ENCODE data around the gene RASD1. TPM values are rescaled to one million over a fixed set of nuclear protein-coding genes. Genes with fewer than 3 reads are reported as not detected.

Gene RASD1
- total RNA-seq, 1 experiment from 2014 or later, result 0.30 TPM

DNA sequence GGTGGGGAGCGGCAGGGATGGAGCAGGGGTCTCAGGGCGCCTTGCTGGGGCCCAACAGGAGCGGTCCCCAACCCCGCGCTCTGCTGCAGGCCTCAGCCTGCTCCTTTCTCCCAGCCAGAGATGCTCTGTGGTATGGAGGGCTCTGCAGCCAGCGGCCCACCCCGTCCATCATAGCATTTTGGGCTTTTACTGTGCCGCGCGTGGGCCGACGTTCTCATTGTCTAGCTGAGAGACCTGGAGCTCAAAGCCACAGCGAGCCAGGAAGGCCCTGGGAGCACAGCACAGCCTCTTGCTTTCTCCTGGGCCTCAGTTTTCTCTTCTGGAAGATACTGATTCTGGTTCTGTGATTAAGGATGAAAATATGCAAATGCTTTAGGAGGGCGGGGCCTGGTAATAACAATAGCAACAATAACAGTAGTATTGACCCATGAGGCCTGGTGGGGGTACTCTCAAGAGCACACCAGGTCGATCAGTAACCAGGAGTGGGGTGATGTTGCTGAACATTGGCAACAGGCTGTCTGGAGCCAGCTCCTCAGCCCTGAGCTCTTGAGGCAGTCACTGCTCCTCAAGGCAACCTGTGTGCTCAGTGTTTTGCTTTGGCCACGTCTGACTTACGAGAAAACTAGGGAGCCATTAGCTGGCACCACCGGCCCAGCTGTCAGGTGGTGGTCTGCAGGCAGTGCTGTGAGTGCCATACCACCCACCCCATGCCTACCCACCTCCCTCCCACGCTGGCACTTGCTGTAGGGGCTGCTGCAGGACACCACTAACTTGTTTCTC lies 1.1 kb upstream of the RASD1 start:
- DNase-seq (ENCODE audit: low read depth, low spot score), result no peak
- Histone ChIP-seq H3K79me2 (ENCODE audit: insufficient read depth, low read length) (no peaks in the 10 kb centered on the region), H2AFZ (ENCODE audit: low read depth, low read length, poor library complexity, severe bottlenecking) (no peak overlapping the region), H3K4me1 (ENCODE audit: control insufficient read depth in 1 of 2, insufficient read depth in 2 of 2, low read length in 2 of 2) (peaks cover 0 to 15% of the 10 kb centered on the region in 2 experiments; a peak in 2 of 4 replicates), H3K27me3 (ENCODE audit: insufficient read depth, low read length) (no peaks in the 10 kb centered on the region), H3K4me3 (replicated peaks in 1 of 2; ENCODE audit: low read depth in 1 of 2, low read length in 2 of 2) (peak overlapping the region in 1 of 2 experiments; percentile 52; a peak in 2 of 4 replicates), H3K36me3 (ENCODE audit: control insufficient read depth in 1 of 2, insufficient read depth in 2 of 2, low read length in 2 of 2) (no peaks in the 10 kb centered on the region), H3K27ac (ENCODE audit: low read depth, low read length) (no peak overlapping the region), H3K9me3 (ENCODE audit: control insufficient read depth in 1 of 2, insufficient read depth in 1 of 2, low read depth in 1 of 2, low read length in 2 of 2) (no peaks in the 10 kb centered on the region), H3K4me2 (ENCODE audit: low read length) (peak overlapping the region; percentile 75), H4K20me1 (ENCODE audit: insufficient read depth) (no peaks in the 10 kb centered on the region), H3K9ac (ENCODE audit: low read length) (no peak overlapping the region; the same call in 1 of the 2 replicates), H3K9me2 (ENCODE audit: insufficient read depth) (no peaks in the 10 kb centered on the region)
- ChIA-PET CTCF (interaction anchor here (0.6 to 2.5 kb wide), 30 partner anchors 9 to 536 kb away, joined by 3 to 31 read pairs (median 4); no protein-coding TSS in a partner anchor), RAD21 (ENCODE audit: low non-redundant PET in 1 of 2, low total read pairs in 2 of 2, uncharacterized antibody in 2 of 2, unreplicated experiment in 2 of 2) (interaction anchor here (0.8 to 1.6 kb wide), 5 partner anchors 71 to 145 kb away, joined by 3 to 9 read pairs (median 7); no protein-coding TSS in a partner anchor), POLR2A (interaction anchor here (0.7 to 0.8 kb wide), 2 partner anchors 14 to 109 kb away, joined by 3 read pairs; no protein-coding TSS in a partner anchor)
- no TSS peak for BruUV-seq (replicated peaks)
- TF ChIP-seq TCF7L2 (IDR thresholded peaks at IDR 0.05; ENCODE audit: borderline replicate concordance, extremely low read depth, insufficient read depth, insufficient read length), result no peak
- no peak for TF ChIP-seq SP1 (IDR thresholded peaks at IDR 0.05; ENCODE audit: low read depth)
- no peak for TF ChIP-seq EZH2phosphoT487 (IDR thresholded peaks at IDR 0.05; ENCODE audit: borderline replicate concordance)
- no peak for TF ChIP-seq ZFX (IDR thresholded peaks at IDR 0.05)
- TF ChIP-seq, protein P1, sequence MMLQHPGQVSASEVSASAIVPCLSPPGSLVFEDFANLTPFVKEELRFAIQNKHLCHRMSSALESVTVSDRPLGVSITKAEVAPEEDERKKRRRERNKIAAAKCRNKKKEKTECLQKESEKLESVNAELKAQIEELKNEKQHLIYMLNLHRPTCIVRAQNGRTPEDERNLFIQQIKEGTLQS (IDR thresholded peaks at IDR 0.05), result no peak
- TF ChIP-seq SRF (IDR thresholded peaks at IDR 0.05; ENCODE audit: low read depth), result no peak
- no peak for TF ChIP-seq EGR1 (IDR thresholded peaks at IDR 0.05; ENCODE audit: low read depth)
- TF ChIP-seq POLR2A (IDR thresholded peaks at IDR 0.05; ENCODE audit: borderline replicate concordance, extremely low read depth, insufficient read depth, insufficient read length), result no peak
- no peak for TF ChIP-seq CEBPB (IDR thresholded peaks at IDR 0.05; ENCODE audit: low read depth)
- TF ChIP-seq, protein P2, sequence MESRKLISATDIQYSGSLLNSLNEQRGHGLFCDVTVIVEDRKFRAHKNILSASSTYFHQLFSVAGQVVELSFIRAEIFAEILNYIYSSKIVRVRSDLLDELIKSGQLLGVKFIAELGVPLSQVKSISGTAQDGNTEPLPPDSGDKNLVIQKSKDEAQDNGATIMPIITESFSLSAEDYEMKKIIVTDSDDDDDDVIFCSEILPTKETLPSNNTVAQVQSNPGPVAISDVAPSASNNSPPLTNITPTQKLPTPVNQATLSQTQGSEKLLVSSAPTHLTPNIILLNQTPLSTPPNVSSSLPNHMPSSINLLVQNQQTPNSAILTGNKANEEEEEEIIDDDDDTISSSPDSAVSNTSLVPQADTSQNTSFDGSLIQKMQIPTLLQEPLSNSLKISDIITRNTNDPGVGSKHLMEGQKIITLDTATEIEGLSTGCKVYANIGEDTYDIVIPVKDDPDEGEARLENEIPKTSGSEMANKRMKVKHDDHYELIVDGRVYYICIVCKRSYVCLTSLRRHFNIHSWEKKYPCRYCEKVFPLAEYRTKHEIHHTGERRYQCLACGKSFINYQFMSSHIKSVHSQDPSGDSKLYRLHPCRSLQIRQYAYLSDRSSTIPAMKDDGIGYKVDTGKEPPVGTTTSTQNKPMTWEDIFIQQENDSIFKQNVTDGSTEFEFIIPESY (IDR thresholded peaks at IDR 0.05; ENCODE audit: extremely low read depth, insufficient replicate concordance, low read length), result no peak
- TF ChIP-seq YY1 (IDR thresholded peaks at IDR 0.05; ENCODE audit: extremely low read depth, insufficient replicate concordance, low read depth, low read length), result no peak
- no peak for TF ChIP-seq ZNF274 (IDR thresholded peaks at IDR 0.05; ENCODE audit: low read depth, low read length)
- no peak for TF ChIP-seq POLR2AphosphoS5 (IDR thresholded peaks at IDR 0.05; ENCODE audit: low read depth, low read length)
- TF ChIP-seq, protein P3, sequence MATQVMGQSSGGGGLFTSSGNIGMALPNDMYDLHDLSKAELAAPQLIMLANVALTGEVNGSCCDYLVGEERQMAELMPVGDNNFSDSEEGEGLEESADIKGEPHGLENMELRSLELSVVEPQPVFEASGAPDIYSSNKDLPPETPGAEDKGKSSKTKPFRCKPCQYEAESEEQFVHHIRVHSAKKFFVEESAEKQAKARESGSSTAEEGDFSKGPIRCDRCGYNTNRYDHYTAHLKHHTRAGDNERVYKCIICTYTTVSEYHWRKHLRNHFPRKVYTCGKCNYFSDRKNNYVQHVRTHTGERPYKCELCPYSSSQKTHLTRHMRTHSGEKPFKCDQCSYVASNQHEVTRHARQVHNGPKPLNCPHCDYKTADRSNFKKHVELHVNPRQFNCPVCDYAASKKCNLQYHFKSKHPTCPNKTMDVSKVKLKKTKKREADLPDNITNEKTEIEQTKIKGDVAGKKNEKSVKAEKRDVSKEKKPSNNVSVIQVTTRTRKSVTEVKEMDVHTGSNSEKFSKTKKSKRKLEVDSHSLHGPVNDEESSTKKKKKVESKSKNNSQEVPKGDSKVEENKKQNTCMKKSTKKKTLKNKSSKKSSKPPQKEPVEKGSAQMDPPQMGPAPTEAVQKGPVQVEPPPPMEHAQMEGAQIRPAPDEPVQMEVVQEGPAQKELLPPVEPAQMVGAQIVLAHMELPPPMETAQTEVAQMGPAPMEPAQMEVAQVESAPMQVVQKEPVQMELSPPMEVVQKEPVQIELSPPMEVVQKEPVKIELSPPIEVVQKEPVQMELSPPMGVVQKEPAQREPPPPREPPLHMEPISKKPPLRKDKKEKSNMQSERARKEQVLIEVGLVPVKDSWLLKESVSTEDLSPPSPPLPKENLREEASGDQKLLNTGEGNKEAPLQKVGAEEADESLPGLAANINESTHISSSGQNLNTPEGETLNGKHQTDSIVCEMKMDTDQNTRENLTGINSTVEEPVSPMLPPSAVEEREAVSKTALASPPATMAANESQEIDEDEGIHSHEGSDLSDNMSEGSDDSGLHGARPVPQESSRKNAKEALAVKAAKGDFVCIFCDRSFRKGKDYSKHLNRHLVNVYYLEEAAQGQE (IDR thresholded peaks at IDR 0.05; ENCODE audit: low read depth), result no peak
- TF ChIP-seq, protein P4, sequence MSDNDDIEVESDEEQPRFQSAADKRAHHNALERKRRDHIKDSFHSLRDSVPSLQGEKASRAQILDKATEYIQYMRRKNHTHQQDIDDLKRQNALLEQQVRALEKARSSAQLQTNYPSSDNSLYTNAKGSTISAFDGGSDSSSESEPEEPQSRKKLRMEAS (IDR thresholded peaks at IDR 0.05), result no peak
- no peak for TF ChIP-seq ELF1 (IDR thresholded peaks at IDR 0.05; ENCODE audit: borderline replicate concordance, low read depth)
- TF ChIP-seq SIN3A (IDR thresholded peaks at IDR 0.05; ENCODE audit: low read depth), result no peak
- TF ChIP-seq RAD21 (IDR thresholded peaks at IDR 0.05; ENCODE audit: low read depth), result no peak
- no peak for ATAC-seq
- intact Hi-C loops (cut with micrococcal nuclease), result loop anchor here (1.0 kb wide), 3 partner anchors 73 to 144 kb away; no protein-coding TSS in a partner anchor

Measured in HCT116 (cell line).